Measurements from ENCODE around the gene UBP1. TPM values are rescaled to one million over a fixed set of nuclear protein-coding genes. Genes with fewer than 3 reads are reported as not detected.
"Not testable (repeated sequence)": the region's sequence is repeated elsewhere in the genome, so short reads cannot be mapped to it uniquely, and the experiment has no call there.

Gene UBP1
- total RNA-seq, 4 donors from 2014 or later = 73.6 to 95.2 (median 80.6) TPM

GRCh38 chr3:33474896-33475295 lies 34.7 kb upstream of the UBP1 start:
- WGBS, 2 donors (ENCODE audit: low coverage in 1 of 2) = 80 to 95% methylated on average over 1 to 2 of the region's 2 CpGs
- no peak for ATAC-seq
- no peaks in the 10 kb centered on the region for H3K4me1 ChIP-seq
- no peaks in the 10 kb centered on the region for H3K9me3 ChIP-seq
- H3K27ac ChIP-seq = no peak overlapping the region
- no peaks in the 10 kb centered on the region for H3K36me3 ChIP-seq
- H3K27me3 ChIP-seq = no peaks in the 10 kb centered on the region
- TF ChIP-seq EP300 (IDR thresholded peaks at IDR 0.05) = no peak
- H3K4me3 ChIP-seq = no peak overlapping the region

- Histone ChIP-seq H3K4me3 (no peak overlapping the region), H3K27ac (no peak overlapping the region), H3K27me3 (no peaks in the 10 kb centered on the region), H3K36me3 (no peaks in the 10 kb centered on the region), H3K9me3 (no peaks in the 10 kb centered on the region), H3K4me1 (no peaks in the 10 kb centered on the region)
- 60 to 86% methylated on average over 1 to 2 of the region's 2 CpGs for WGBS, 2 donors (ENCODE audit: low coverage in 1 of 2)
- TF ChIP-seq POLR2AphosphoS5 (IDR thresholded peaks at IDR 0.05) = no peak
- TF ChIP-seq EP300 (IDR thresholded peaks at IDR 0.05) = no peak
- no peak for TF ChIP-seq CTCF (IDR thresholded peaks at IDR 0.05)
- no peak for TF ChIP-seq POLR2A (IDR thresholded peaks at IDR 0.05)
- no peak for ATAC-seq
These were observed 33.6 kb upstream of the UBP1 start for GRCh38 chr3:33473813-33474212.

GRCh38 chr3:33467786-33468185 lies 27.6 kb upstream of the UBP1 start:
- Histone ChIP-seq H3K4me3 (no peak overlapping the region), H3K9me3 (no peaks in the 10 kb centered on the region), H3K4me1 (no peaks in the 10 kb centered on the region), H3K27ac (no peak overlapping the region), H3K27me3 (no peaks in the 10 kb centered on the region), H3K36me3 (no peaks in the 10 kb centered on the region)
- no peak for ATAC-seq
- WGBS, 2 donors (ENCODE audit: low coverage in 1 of 2) = no CpG with 5 or more reads among the region's 3 CpGs
- TF ChIP-seq CTCF (IDR thresholded peaks at IDR 0.05) (no peak), POLR2AphosphoS5 (IDR thresholded peaks at IDR 0.05) (no peak), POLR2A (IDR thresholded peaks at IDR 0.05) (no peak), EP300 (IDR thresholded peaks at IDR 0.05) (no peak)

- no peak for TF ChIP-seq POLR2A (IDR thresholded peaks at IDR 0.05)
- no peak for TF ChIP-seq CTCF (IDR thresholded peaks at IDR 0.05)
- TF ChIP-seq POLR2AphosphoS5 (IDR thresholded peaks at IDR 0.05) = no peak
- no peak for TF ChIP-seq EP300 (IDR thresholded peaks at IDR 0.05)
- Histone ChIP-seq H3K27ac (no peak overlapping the region), H3K36me3 (peaks cover 0 to 6% of the 10 kb centered on the region in 2 donors), H3K27me3 (no peaks in the 10 kb centered on the region), H3K9me3 (peaks cover 0 to 11% (median 0%) of the 10 kb centered on the region in 3 donors), H3K4me1 (no peaks in the 10 kb centered on the region), H3K4me3 (no peak overlapping the region)
- 94 to 97% methylated on average over 2 of the region's 2 CpGs for WGBS, 2 donors (ENCODE audit: low coverage in 1 of 2)
- ATAC-seq = no peak
These were observed 20.9 kb upstream of the UBP1 start for GRCh38 chr3:33461097-33461496.

- WGBS, 2 donors (ENCODE audit: low coverage in 1 of 2) = 90 to 100% methylated on average over 3 to 4 of the region's 4 CpGs
- ATAC-seq, H3K4me3 ChIP-seq, H3K27me3 ChIP-seq, H3K36me3 ChIP-seq, H3K4me1 ChIP-seq, H3K27ac ChIP-seq: not testable (repeated sequence)
- H3K9me3 ChIP-seq = peaks cover 0 to 11% (median 0%) of the 10 kb centered on the region in 3 donors
These were observed 19.4 kb upstream of the UBP1 start for GRCh38 chr3:33459577-33459976.

- WGBS, 2 donors (ENCODE audit: low coverage in 1 of 2) = 90 to 100% methylated on average over 2 of the region's 3 CpGs
- Histone ChIP-seq H3K36me3 (peaks cover 0 to 6% of the 10 kb centered on the region in 2 donors), H3K27ac (no peak overlapping the region), H3K4me3 (no peak overlapping the region), H3K27me3 (no peaks in the 10 kb centered on the region), H3K4me1 (no peaks in the 10 kb centered on the region), H3K9me3 (peaks cover 0 to 11% (median 0%) of the 10 kb centered on the region in 3 donors)
- no peak for TF ChIP-seq POLR2A (IDR thresholded peaks at IDR 0.05)
- TF ChIP-seq EP300 (IDR thresholded peaks at IDR 0.05) = no peak
- TF ChIP-seq CTCF (IDR thresholded peaks at IDR 0.05) = no peak
- no peak for TF ChIP-seq POLR2AphosphoS5 (IDR thresholded peaks at IDR 0.05)
- no peak for ATAC-seq
These were observed 18.2 kb upstream of the UBP1 start for GRCh38 chr3:33458446-33458845.

Measured in gastroesophageal sphincter (tissue), 4 donors.